Stimulated activated CD4-positive, alpha-beta T cell treated with anti-CD3 and anti-CD28 coated beads, Interleukin-15, amount 100 ng/mL, for 1 hour (primary cell): ENCODE results near the gene DIAPH1.

ENCODE experiments used
- DNase-seq, 2 donors: peaks; one replicate each; pipeline ENCODE4 v3.0.0-alpha.2; 2020; ENCODE audit warnings: low read depth in 1 of 2, low spot score in 1 of 2

The DIAPH1 gene

DNA sequence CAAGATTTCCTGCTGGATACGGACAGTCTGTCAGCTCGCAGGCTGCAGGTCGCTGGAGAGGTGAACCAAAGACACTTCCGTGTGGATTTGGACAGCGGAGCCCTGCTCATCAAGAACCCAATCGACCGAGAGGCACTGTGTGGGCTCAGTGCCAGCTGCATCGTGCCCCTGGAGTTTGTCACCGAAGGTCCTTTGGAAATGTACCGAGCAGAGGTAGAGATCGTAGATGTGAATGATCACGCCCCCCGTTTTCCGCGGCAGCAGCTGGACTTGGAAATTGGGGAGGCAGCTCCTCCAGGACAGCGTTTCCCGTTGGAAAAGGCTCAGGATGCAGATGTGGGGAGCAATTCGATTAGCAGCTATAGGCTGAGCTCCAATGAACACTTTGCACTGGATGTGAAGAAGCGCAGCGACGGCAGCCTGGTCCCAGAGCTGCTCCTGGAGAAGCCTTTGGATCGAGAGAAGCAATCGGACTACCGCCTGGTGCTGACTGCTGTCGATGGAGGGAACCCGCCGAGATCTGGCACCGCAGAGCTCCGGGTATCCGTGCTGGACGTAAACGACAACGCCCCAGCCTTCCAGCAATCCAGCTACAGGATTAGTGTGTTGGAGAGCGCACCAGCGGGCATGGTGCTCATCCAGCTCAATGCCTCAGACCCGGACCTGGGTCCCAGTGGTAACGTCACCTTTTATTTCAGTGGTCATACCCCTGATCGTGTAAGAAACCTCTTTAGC is 133.3 kb downstream of the DIAPH1 start:
- DNase-seq: no peak

DNA sequence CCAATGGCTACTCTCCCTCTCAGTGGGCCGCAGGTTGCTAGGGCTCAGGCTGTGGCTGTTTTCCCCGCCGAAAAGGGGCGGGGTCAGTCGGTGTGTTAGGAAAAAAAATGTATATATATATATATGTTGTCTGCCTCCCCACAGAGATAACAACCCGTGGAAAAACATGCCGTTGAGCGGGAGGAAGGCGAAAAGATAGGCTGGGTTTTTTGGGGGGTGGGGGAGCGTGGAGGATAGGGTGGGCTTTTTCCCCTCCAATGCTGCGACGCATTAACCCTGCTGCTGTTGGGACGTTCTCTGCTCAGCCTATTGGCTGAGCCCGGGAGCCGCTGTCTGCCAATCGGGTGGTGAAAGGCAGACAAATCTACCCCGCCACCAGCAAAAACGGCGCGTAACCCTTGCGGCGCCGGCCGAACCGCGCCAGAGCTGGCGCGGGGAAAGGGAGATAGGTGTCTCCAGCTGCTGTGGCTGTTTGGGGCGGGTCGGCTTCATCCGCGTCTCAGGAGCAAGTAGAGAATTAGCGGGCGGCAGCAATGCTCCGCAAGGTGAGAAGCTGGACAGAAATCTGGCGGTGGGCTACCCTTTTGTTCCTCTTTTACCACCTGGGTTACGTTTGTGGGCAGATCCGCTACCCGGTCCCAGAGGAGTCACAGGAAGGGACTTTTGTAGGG is 134.0 kb downstream of the DIAPH1 start, which contains the start of gene PCDHGC4:
TSS of gene PCDHGC4 (plus strand) at position 390 of the 671 bp plus-strand sequence. CDS start at position 534, 144 bp downstream.
- DNase-seq: no peak

DNA sequence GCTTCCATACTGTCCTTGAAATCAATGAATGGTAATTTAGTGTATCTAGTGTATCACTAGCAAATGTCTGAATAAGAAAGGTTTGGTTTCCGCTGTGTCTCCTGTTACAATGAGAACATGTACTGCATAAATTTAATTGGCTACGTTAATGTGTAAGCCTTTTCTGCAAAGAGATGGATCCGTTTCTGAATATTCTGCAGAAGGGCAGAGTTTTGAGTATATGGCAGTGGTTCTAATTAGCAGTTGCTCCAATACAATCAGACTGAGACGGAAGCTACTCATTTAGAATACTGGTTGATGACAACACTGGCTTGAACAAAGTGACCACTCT is 134.5 kb downstream of the DIAPH1 start:
- no peak for DNase-seq

DNA sequence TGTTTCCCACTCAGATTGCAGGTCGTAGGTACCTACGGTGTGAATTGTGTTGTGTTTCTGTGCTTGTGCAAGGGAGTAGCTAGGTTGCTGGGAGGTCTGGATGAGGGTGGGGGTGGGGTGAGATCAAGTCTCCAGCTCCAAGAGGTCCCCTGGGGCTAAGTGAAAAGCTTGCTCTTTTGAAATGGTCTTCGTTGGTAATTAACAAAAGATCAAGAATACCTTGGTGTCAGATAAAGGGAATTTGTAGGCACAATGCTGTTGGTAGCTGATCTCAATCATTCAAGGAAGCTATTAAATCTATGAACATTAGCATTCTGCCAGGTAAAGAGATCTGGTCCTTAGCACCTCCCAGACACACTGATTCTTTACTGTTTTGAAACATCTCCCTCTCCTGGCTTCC is 134.9 kb downstream of the DIAPH1 start:
- no peak for DNase-seq

DNA sequence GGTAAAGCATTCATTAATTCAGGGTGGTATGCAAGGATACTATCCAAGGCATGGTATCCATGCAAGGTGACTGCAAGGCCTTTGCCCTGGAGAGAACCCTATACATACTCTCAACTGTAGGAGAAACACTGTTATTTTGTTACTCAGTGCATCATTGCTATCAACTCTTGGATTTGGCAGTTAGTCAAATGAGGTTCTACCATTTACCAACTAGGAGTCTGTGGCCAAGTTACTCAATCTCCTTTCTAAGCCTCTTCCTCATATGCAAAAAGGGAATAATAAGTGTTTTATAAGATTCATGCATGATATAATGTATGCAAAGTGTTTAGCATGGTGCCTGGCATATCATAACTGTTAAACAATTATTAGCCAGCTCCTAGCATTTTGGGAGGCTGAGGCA is 139.0 kb downstream of the DIAPH1 start:
- no peak for DNase-seq

DNA sequence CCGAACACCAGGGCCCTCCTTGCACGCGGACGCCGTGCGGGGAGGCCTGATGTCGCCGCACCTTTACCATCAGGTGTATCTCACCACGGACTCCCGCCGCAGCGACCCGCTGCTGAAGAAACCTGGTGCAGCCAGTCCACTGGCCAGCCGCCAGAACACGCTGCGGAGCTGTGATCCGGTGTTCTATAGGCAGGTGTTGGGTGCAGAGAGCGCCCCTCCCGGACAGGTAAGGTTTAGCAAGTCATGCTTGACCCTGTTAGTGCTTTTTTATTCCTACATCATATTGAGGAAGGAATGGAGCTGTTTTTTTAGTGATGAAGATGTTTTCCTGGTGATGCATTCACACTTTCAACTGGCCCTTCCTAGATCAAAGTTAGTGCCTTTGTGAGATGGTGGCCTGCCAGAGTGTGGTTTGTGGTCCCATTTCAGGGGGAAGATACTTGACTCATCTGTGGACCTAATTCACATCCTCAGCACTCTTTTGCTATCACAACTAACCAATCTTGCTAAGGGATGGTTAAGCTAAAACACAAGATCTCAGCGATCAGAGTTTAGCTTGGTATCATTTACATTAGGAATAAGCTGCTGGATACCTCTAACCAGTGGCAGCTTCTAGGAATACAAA is 140.4 kb downstream of the DIAPH1 start:
- DNase-seq: no peak

DNA sequence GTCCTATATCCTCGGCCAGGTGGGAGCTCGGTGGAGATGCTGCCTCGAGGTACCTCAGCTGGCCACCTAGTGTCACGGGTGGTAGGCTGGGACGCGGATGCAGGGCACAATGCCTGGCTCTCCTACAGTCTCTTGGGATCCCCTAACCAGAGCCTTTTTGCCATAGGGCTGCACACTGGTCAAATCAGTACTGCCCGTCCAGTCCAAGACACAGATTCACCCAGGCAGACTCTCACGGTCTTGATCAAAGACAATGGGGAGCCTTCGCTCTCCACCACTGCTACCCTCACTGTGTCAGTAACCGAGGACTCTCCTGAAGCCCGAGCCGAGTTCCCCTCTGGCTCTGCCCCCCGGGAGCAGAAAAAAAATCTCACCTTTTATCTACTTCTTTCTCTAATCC is 141.0 kb downstream of the DIAPH1 start:
- DNase-seq: no peak

DNA sequence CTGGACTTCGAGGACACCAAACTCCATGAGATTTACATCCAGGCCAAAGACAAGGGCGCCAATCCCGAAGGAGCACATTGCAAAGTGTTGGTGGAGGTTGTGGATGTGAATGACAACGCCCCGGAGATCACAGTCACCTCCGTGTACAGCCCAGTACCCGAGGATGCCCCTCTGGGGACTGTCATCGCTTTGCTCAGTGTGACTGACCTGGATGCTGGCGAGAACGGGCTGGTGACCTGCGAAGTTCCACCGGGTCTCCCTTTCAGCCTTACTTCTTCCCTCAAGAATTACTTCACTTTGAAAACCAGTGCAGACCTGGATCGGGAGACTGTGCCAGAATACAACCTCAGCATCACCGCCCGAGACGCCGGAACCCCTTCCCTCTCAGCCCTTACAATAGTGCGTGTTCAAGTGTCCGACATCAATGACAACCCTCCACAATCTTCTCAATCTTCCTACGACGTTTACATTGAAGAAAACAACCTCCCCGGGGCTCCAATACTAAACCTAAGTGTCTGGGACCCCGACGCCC is 141.7 kb downstream of the DIAPH1 start:
- no peak for DNase-seq

DNA sequence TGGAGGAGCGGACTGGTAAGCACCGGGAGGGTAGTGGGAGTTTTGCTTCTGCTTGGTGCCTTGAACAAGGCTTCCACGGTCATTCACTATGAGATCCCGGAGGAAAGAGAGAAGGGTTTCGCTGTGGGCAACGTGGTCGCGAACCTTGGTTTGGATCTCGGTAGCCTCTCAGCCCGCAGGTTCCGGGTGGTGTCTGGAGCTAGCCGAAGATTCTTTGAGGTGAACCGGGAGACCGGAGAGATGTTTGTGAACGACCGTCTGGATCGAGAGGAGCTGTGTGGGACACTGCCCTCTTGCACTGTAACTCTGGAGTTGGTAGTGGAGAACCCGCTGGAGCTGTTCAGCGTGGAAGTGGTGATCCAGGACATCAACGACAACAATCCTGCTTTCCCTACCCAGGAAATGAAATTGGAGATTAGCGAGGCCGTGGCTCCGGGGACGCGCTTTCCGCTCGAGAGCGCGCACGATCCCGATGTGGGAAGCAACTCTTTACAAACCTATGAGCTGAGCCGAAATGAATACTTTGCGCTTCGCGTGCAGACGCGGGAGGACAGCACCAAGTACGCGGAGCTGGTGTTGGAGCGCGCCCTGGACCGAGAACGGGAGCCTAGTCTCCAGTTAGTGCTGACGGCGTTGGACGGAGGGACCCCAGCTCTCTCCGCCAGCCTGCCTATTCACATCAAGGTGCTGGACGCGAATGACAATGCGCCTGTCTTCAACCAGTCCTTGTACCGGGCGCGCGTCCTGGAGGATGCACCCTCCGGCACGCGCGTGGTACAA is 142.5 kb downstream of the DIAPH1 start:
- no peak for DNase-seq

DNA sequence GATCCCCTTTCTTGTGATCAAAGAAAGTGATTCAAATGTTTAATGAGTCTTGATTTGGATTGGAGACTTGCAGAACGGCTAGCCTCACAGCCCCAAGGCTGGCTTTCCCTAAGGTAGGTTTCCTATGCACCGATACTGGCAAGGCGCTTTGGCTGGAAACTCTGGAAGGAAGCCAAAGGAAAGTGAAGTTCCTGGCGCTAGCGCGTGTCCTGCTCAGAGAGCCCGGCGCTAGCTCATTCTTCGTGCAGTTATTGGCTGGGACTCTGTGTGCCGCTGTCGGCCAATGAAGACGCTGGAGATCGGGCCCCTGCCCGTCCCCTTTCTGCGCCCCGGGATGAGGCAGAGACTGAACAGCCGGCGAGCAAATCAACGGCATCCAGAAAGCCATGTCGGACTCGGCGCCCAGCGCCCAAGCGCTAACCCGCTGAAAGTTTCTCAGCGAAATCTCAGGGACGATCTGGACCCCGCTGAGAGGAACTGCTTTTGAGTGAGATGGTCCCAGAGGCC is 143.1 kb downstream of the DIAPH1 start, which contains the start of gene PCDHGC3:
TSS of gene PCDHGC3 (plus strand) at position 342 of the 507 bp plus-strand sequence. CDS start at position 493, 151 bp downstream.
- no peak for DNase-seq

DNA sequence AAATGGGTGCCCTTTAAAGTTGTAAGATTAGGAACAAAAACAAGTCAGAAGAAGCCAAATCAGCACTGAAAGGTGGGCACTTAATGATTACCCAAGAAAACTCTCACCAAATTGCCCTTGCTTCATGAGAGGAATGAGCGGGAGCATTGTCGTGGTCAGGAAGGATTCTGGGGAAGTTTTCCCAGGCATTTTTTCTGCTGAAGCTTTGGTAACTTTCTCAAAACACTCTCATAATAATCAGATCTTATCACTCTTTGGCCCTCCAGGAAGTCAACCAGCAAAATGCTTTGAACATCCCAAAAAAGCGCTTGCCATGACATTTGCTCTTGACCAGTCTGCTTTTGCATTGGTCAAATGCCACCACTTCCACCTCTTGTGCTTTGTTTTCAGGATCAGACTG is 153.4 kb downstream of the DIAPH1 start:
- DNase-seq: no peak
